Measurements from ENCODE around the gene TSPAN6.

DNA sequence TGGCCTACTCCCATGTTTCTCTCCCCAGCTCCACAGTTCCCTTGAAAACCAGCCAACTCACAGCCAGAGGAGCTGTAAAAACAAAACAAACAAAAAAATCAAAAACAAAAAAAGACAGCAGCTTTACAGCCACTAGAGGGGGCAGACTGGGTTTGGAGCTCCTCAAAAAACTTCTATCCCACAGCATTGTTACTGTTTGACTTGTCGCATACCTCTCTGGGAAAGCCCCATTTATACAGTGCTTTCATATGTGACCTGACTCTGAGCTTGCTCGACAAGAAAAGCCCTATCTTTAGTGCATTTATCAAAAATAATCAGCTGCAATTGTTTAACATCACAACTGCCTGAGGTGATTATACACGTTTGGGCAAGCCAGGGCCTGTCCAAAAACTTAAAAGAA is 21.6 kb downstream of the TSPAN6 start:
- TF ChIP-seq CTCF (conservative IDR thresholded peaks at IDR 0.05; ENCODE audit: low read depth, low read length) (peak; percentile 67), EZH2 (IDR thresholded peaks at IDR 0.05; ENCODE audit: low read length, unreplicated experiment) (no peak), EZH2phosphoT487 (IDR thresholded peaks at IDR 0.05; ENCODE audit: borderline replicate concordance, low read length) (no peak)

Data from PC-3 (cell line).